ENCODE results near the gene TRIM44.

GRCh38 chr11:35847473-35847872 lies 184.9 kb downstream of the TRIM44 start:
- TF ChIP-seq POLR2A (IDR thresholded peaks at IDR 0.05) = no peak
- TF ChIP-seq CTCF (IDR thresholded peaks at IDR 0.05 in 8 of 11, conservative IDR thresholded peaks at IDR 0.05 in 3 of 11) = no peak
- TF ChIP-seq POLR2AphosphoS5 (IDR thresholded peaks at IDR 0.05) = no peak

Measured in spleen (tissue), 7 donors.